PFSK-1 (cell line): ENCODE data around the gene SELENOI.

Experiments used
- FOXP2 ChIP-seq: optimal IDR thresholded peaks from 2 replicates; pipeline ENCODE3; 2011; ENCODE audit warnings: borderline replicate concordance, control low read depth, inconsistent platforms; ENCODE audit not compliant: insufficient read depth; ENCODE audit errors: extremely low read length, extremely low read depth
- POLR2AphosphoS5 ChIP-seq: IDR thresholded peaks from 2 replicates; pipeline ENCODE4 v1.6.1; 2012; ENCODE audit warnings: low read depth, mild to moderate bottlenecking, control low read depth, low read length, moderate library complexity
- REST ChIP-seq, 2 experiments: IDR thresholded peaks; 2 replicates each; pipeline versions ENCODE4 v1.6.1 to v1.8.0; 2011 to 2012; ENCODE audit warnings: low read depth in 2 of 2, low read length in 2 of 2, control low read depth in 1 of 2, inconsistent platforms in 1 of 2, mild to moderate bottlenecking in 1 of 2, moderate library complexity in 1 of 2; ENCODE audit not compliant: insufficient read depth in 1 of 2
- SIN3A ChIP-seq: IDR thresholded peaks from 2 replicates; pipeline ENCODE4 v1.6.1; 2012; ENCODE audit warnings: mild to moderate bottlenecking, low read length, moderate library complexity, borderline replicate concordance; ENCODE audit not compliant: insufficient read depth
- TAF1 ChIP-seq: IDR thresholded peaks from 2 replicates; pipeline ENCODE4 v1.6.1; 2012; ENCODE audit warnings: low read length, control low read depth, borderline replicate concordance; ENCODE audit not compliant: insufficient read depth

Gene SELENOI

DNA sequence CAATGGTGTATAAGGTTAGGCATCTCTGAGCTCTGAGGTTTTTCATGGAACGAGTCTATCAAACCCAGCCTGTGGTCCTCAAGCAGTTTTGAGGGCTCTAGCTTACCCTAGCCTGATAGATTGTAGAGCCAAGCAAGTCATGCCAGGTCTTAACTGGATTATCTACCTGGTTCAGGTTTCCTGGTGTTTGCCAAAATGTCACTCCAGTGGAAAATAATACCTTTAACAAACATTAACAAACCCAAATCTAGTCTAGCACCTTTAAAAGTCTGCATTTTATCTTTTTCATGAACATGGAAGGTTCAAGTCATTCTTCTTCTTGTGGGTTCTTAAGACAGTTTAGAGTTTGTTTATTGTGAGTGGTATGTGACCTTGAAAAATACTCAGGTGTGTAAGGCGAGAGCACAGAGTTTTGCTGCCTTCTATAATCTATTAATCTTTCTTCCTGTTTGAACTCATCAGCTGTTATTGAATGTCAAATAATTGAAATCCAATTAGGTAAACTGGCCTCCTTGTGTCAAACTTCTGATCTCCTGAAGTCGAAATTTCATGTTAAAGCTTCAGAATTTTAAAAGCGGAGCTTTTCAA, 14.0 kb downstream of the SELENOI start:
- no peak for TF ChIP-seq REST (IDR thresholded peaks at IDR 0.05; ENCODE audit: insufficient read depth in 1 of 2, low read depth in 2 of 2, low read length in 2 of 2)
- TF ChIP-seq SIN3A = no peak
- no peak for TF ChIP-seq TAF1
- TF ChIP-seq POLR2AphosphoS5 = no peak
- TF ChIP-seq FOXP2 = no peak

GRCh38 chr2:26363323-26363722, 17.4 kb downstream of the SELENOI start:
- no peak for TF ChIP-seq FOXP2
- TF ChIP-seq TAF1 = no peak
- TF ChIP-seq SIN3A = no peak
- no peak for TF ChIP-seq POLR2AphosphoS5
- TF ChIP-seq REST (IDR thresholded peaks at IDR 0.05; ENCODE audit: insufficient read depth in 1 of 2, low read depth in 2 of 2, low read length in 2 of 2) = no peak

- TF ChIP-seq TAF1 = no peak
- TF ChIP-seq SIN3A = no peak
- no peak for TF ChIP-seq REST (IDR thresholded peaks at IDR 0.05; ENCODE audit: insufficient read depth in 1 of 2, low read depth in 2 of 2, low read length in 2 of 2)
- TF ChIP-seq FOXP2 = no peak
- no peak for TF ChIP-seq POLR2AphosphoS5
Observed at GRCh38 chr2:26363958-26364357, 18.0 kb downstream of the SELENOI start.

DNA sequence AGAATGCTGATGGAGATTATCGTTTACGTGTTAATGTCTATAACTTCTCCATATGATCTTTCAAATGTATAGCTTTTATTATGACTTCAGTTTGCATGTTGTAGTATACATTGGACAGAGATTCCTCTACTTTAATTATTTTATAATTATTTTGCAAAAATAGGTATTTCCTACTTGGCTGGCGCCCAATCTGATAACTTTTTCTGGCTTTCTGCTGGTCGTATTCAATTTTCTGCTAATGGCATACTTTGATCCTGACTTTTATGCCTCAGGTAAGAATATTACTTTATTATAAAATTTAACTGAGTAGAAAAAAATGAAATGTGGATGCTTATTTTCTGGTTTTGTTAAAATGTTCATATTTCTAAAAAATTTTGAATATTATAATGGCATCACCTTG, 18.7 kb downstream of the SELENOI start:
- TF ChIP-seq POLR2AphosphoS5 = no peak
- no peak for TF ChIP-seq SIN3A
- TF ChIP-seq FOXP2 = no peak
- no peak for TF ChIP-seq TAF1
- no peak for TF ChIP-seq REST (IDR thresholded peaks at IDR 0.05; ENCODE audit: insufficient read depth in 1 of 2, low read depth in 2 of 2, low read length in 2 of 2)

DNA sequence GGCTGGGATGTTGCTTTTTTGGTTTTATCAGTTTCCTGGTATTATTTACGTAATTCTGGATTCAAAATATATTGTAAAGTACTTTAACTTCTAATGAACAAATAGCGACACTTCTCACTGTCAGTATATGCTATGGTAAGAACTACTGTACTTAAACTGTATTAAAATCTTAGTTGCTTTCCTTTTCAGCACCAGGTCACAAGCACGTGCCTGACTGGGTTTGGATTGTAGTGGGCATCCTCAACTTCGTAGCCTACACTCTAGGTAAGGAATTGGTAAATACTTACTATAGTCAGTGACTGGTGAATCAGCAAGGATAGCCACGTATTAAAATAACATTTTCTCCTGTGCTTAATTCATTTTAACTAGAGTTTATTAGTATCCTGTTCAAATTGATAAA, 21.0 kb downstream of the SELENOI start:
- TF ChIP-seq TAF1 (no peak), SIN3A (no peak)
